ENCODE results near the gene MTM1.

Gene MTM1

GRCh38 chrX:150607201-150607600 lies 38.8 kb downstream of the MTM1 start:
- no peak for DNase-seq (ENCODE audit: low read depth)
- H3K4me3 ChIP-seq (ENCODE audit: control insufficient read depth, low read depth, low read length): no peak overlapping the region
- no peak for TF ChIP-seq CTCF (IDR thresholded peaks at IDR 0.05; ENCODE audit: control insufficient read depth, insufficient read depth, low read depth, low read length, missing control alignments)

- no peak for DNase-seq (ENCODE audit: low read depth)
- no peak for TF ChIP-seq CTCF (IDR thresholded peaks at IDR 0.05; ENCODE audit: control insufficient read depth, insufficient read depth, low read depth, low read length, missing control alignments)
- H3K4me3 ChIP-seq (ENCODE audit: control insufficient read depth, low read depth, low read length): no peak overlapping the region
These were observed 41.6 kb downstream of the MTM1 start for GRCh38 chrX:150610043-150610442.

- H3K4me3 ChIP-seq (ENCODE audit: control insufficient read depth, low read depth, low read length): no peak overlapping the region
- DNase-seq (ENCODE audit: low read depth): no peak
- TF ChIP-seq CTCF (IDR thresholded peaks at IDR 0.05; ENCODE audit: control insufficient read depth, insufficient read depth, low read depth, low read length, missing control alignments): no peak
These were observed 42.0 kb downstream of the MTM1 start for GRCh38 chrX:150610446-150610845.

- DNase-seq (ENCODE audit: low read depth): no peak
- no peak overlapping the region for H3K4me3 ChIP-seq (ENCODE audit: control insufficient read depth, low read depth, low read length)
- TF ChIP-seq CTCF (IDR thresholded peaks at IDR 0.05; ENCODE audit: control insufficient read depth, insufficient read depth, low read depth, low read length, missing control alignments): no peak
These were observed 46.9 kb downstream of the MTM1 start for GRCh38 chrX:150615356-150615755.

- TF ChIP-seq CTCF (IDR thresholded peaks at IDR 0.05; ENCODE audit: control insufficient read depth, insufficient read depth, low read depth, low read length, missing control alignments): no peak
- DNase-seq (ENCODE audit: low read depth): no peak
- H3K4me3 ChIP-seq (ENCODE audit: control insufficient read depth, low read depth, low read length): no peak overlapping the region
These were observed 47.9 kb downstream of the MTM1 start for GRCh38 chrX:150616179-150616862.

GRCh38 chrX:150616863-150617198 lies 48.4 kb downstream of the MTM1 start:
- no peak for TF ChIP-seq CTCF (IDR thresholded peaks at IDR 0.05; ENCODE audit: control insufficient read depth, insufficient read depth, low read depth, low read length, missing control alignments)
- no peak overlapping the region for H3K4me3 ChIP-seq (ENCODE audit: control insufficient read depth, low read depth, low read length)
- DNase-seq (ENCODE audit: low read depth): no peak

GRCh38 chrX:150621652-150622051 lies 53.2 kb downstream of the MTM1 start:
- no peak for DNase-seq (ENCODE audit: low read depth)
- TF ChIP-seq CTCF (IDR thresholded peaks at IDR 0.05; ENCODE audit: control insufficient read depth, insufficient read depth, low read depth, low read length, missing control alignments): no peak
- no peak overlapping the region for H3K4me3 ChIP-seq (ENCODE audit: control insufficient read depth, low read depth, low read length)

Measured in AG09309 (cell line).